NB4 (cell line): ENCODE data around the gene CRYGC.

Experiments used
- CTCF ChIP-seq: IDR thresholded peaks from one replicate; pipeline ENCODE4 v1.5.1; 2012; ENCODE audit warnings: low read depth, low read length
- MAX ChIP-seq: IDR thresholded peaks from 2 replicates; pipeline ENCODE4 v1.6.1; 2011; ENCODE audit warnings: low read depth, low read length
- MYC ChIP-seq: IDR thresholded peaks from 2 replicates; pipeline ENCODE4 v1.6.1; 2011; ENCODE audit warnings: low read depth, low read length
- POLR2A ChIP-seq: IDR thresholded peaks from 2 replicates; pipeline ENCODE4 v1.6.1; 2011; ENCODE audit warnings: mild to moderate bottlenecking; ENCODE audit not compliant: insufficient read length; ENCODE audit errors: extremely low read depth

- TF ChIP-seq CTCF (no peak), POLR2A (no peak), MAX (no peak), MYC (no peak)
Measured at GRCh38 chr2:208136716-208137094, 7.1 kb upstream of the CRYGC start.
